Measurements from ENCODE around the gene AGBL5. TPM values are rescaled to one million over a fixed set of nuclear protein-coding genes. Genes with fewer than 3 reads are reported as not detected.

Gene AGBL5
- total RNA-seq, 1 experiment from 2014 or later: 22.8 TPM

DNA sequence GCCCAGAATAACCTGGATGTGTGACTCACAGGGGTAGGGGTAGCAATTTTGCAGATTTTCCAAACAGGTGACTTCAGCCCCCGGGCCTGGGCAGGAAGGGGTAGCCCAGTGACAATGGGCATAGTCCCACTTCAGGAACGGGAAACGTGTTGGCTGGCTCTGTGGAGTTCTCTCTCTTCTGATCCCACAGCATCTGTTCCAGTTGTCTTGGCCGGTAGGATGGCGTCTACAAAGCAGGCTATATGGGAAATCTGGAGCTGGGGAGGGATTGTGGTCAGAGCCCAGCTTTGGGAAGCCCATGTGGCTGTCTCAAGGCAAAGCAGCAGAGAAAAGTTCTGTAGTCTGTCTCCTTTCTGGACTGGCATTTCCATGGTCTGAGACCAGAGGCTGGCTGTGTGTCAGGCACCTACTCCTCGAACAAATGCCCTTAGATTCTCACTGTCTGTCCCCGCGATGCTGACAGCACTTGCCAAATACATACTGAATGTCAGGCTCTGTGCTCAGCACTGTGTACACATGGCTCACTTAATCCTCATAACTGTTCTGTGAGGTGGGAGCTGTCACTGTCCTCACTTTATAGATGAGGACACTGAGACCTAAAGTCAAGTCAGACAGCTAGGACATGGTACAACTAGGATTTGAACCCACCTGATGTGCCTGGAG, 36.6 kb upstream of the AGBL5 start:
- H3K36me3 ChIP-seq: no peaks in the 10 kb centered on the region
- no peak for DNase-seq (ENCODE audit: low read depth in 1 of 2, low spot score in 2 of 2)
- H3K9me3 ChIP-seq (replicated peaks): no peaks in the 10 kb centered on the region
- H3K4me1 ChIP-seq (replicated peaks): peaks cover 21% of the 10 kb centered on the region
- H3K27ac ChIP-seq: no peak overlapping the region
- no peak overlapping the region for H3K4me3 ChIP-seq
- H3K27me3 ChIP-seq (replicated peaks): no peaks in the 10 kb centered on the region

GRCh38 chr2:27016801-27017325, 34.6 kb upstream of the AGBL5 start:
- DNase-seq (ENCODE audit: low read depth in 1 of 2, low spot score in 2 of 2): peak; percentile 55 to 68
- H3K36me3 ChIP-seq: no peaks in the 10 kb centered on the region
- no peaks in the 10 kb centered on the region for H3K27me3 ChIP-seq (replicated peaks)
- H3K4me3 ChIP-seq: no peak overlapping the region
- no peaks in the 10 kb centered on the region for H3K9me3 ChIP-seq (replicated peaks)
- H3K27ac ChIP-seq: no peak overlapping the region
- peaks cover 12% of the 10 kb centered on the region for H3K4me1 ChIP-seq (replicated peaks)

DNA sequence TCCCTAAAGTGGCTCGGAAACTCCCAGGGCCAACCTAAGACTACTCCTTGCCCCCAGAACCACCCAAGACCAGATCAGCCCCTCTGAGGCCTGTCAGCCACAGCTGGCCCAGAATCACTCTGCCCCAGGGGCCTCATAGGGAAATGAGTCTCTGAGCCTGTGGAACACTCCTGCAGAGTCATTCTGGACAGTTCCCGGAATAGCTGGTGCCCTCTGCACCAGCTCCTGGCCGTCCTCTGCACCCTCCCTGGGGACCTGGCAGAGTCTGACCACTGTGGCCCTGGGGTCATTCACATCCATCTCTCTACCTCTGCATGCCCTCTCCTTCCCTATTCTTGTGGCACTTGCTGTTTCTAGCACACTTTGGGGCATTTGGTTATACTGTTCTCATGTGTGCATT, 33.3 kb upstream of the AGBL5 start:
- H3K9me3 ChIP-seq (replicated peaks): no peaks in the 10 kb centered on the region
- no peaks in the 10 kb centered on the region; the same call in 1 of the 2 replicates for H3K36me3 ChIP-seq
- H3K4me3 ChIP-seq: no peak overlapping the region
- no peak for DNase-seq (ENCODE audit: low read depth in 1 of 2, low spot score in 2 of 2)
- H3K27ac ChIP-seq: no peak overlapping the region
- H3K4me1 ChIP-seq (replicated peaks): peaks cover 12% of the 10 kb centered on the region
- H3K27me3 ChIP-seq (replicated peaks): no peaks in the 10 kb centered on the region

DNA sequence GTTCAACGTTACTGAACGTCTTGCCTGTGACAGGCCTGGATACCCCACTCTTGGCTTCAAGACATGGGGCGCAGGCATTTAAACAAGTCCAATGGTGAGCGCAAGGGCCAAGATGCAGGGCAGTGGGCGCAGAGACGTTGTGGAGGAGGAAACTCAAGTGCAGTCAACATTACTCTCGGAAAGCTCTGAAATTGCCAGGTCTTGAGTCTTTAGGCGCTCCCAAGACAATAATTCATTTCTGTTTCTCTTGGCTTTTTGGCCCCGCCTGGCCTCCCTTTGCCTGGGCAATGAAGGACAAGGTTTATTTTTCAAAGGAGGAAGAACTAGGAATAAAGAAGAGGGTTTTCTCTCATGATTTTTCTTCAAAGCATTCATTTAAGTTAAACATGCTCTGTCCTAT, 32.0 kb upstream of the AGBL5 start:
- Histone ChIP-seq H3K4me1 (replicated peaks) (peaks cover 12% of the 10 kb centered on the region), H3K27ac (no peak overlapping the region), H3K27me3 (replicated peaks) (no peaks in the 10 kb centered on the region), H3K36me3 (peaks cover 8% of the 10 kb centered on the region; the same call in 1 of the 2 replicates), H3K4me3 (no peak overlapping the region), H3K9me3 (replicated peaks) (no peaks in the 10 kb centered on the region)
- DNase-seq (ENCODE audit: low read depth in 1 of 2, low spot score in 2 of 2): no peak

- H3K4me1 ChIP-seq (replicated peaks): peaks cover 12% of the 10 kb centered on the region
- H3K9me3 ChIP-seq (replicated peaks): no peaks in the 10 kb centered on the region
- H3K27me3 ChIP-seq (replicated peaks): no peaks in the 10 kb centered on the region
- H3K4me3 ChIP-seq: no peak overlapping the region
- no peak for DNase-seq (ENCODE audit: low read depth in 1 of 2, low spot score in 2 of 2)
- no peak overlapping the region for H3K27ac ChIP-seq
- H3K36me3 ChIP-seq: peaks cover 16% of the 10 kb centered on the region; the same call in 1 of the 2 replicates
Observed at GRCh38 chr2:27019931-27020855, 31.3 kb upstream of the AGBL5 start.

- H3K36me3 ChIP-seq: peaks cover 21% of the 10 kb centered on the region; the same call in 1 of the 2 replicates
- peaks cover 3% of the 10 kb centered on the region for H3K4me1 ChIP-seq (replicated peaks)
- no peaks in the 10 kb centered on the region for H3K27me3 ChIP-seq (replicated peaks)
- no peak for DNase-seq (ENCODE audit: low read depth in 1 of 2, low spot score in 2 of 2)
- H3K27ac ChIP-seq: no peak overlapping the region
- H3K4me3 ChIP-seq: no peak overlapping the region
- H3K9me3 ChIP-seq (replicated peaks): no peaks in the 10 kb centered on the region
Observed at GRCh38 chr2:27021253-27022049, 30.0 kb upstream of the AGBL5 start.

- no peak overlapping the region for H3K4me3 ChIP-seq
- no peaks in the 10 kb centered on the region for H3K9me3 ChIP-seq (replicated peaks)
- no peaks in the 10 kb centered on the region for H3K27me3 ChIP-seq (replicated peaks)
- H3K27ac ChIP-seq: no peak overlapping the region
- DNase-seq (ENCODE audit: low read depth in 1 of 2, low spot score in 2 of 2): no peak
- peaks cover 24% of the 10 kb centered on the region for H3K36me3 ChIP-seq
- no peaks in the 10 kb centered on the region for H3K4me1 ChIP-seq (replicated peaks)
Observed at GRCh38 chr2:27023740-27024139, 27.7 kb upstream of the AGBL5 start.

DNA sequence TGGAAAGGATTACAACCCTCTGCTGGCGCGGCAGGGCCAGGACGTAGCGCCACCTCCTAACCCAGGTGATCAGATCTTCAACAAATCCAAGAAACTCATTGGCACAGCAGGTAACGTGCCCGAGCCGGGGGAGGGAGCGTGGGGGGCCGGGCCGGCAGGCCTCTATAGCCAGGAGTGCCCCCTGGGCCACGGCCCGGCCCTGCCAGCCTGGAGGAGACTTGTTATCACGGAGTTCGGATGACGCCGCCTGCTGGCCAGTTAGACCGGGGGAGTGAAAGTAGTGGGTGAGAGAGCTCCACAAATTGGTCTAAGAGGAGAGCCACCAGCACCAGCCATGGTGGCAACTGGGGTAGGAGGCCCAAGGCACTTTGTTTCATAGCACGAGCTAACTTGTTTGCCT, 27.3 kb upstream of the AGBL5 start:
- no peak overlapping the region for H3K27ac ChIP-seq
- H3K27me3 ChIP-seq (replicated peaks): no peaks in the 10 kb centered on the region
- peaks cover 24% of the 10 kb centered on the region for H3K36me3 ChIP-seq
- H3K9me3 ChIP-seq (replicated peaks): no peaks in the 10 kb centered on the region
- no peak for DNase-seq (ENCODE audit: low read depth in 1 of 2, low spot score in 2 of 2)
- H3K4me3 ChIP-seq: no peak overlapping the region
- peaks cover 2% of the 10 kb centered on the region; the same call in 1 of the 2 replicates for H3K4me1 ChIP-seq (replicated peaks)

GRCh38 chr2:27024812-27025211, 26.7 kb upstream of the AGBL5 start:
- Histone ChIP-seq H3K4me3 (no peak overlapping the region), H3K27me3 (replicated peaks) (no peaks in the 10 kb centered on the region), H3K9me3 (replicated peaks) (no peaks in the 10 kb centered on the region), H3K27ac (no peak overlapping the region), H3K36me3 (peaks cover 24% of the 10 kb centered on the region), H3K4me1 (replicated peaks) (peaks cover 4% of the 10 kb centered on the region; the same call in 1 of the 2 replicates)
- no peak for DNase-seq (ENCODE audit: low read depth in 1 of 2, low spot score in 2 of 2)

- Histone ChIP-seq H3K9me3 (replicated peaks) (no peaks in the 10 kb centered on the region), H3K4me3 (no peak overlapping the region), H3K4me1 (replicated peaks) (peaks cover 4% of the 10 kb centered on the region; the same call in 1 of the 2 replicates), H3K27me3 (replicated peaks) (no peaks in the 10 kb centered on the region), H3K27ac (no peak overlapping the region), H3K36me3 (peaks cover 24% of the 10 kb centered on the region)
- DNase-seq (ENCODE audit: low read depth in 1 of 2, low spot score in 2 of 2): no peak
Observed at GRCh38 chr2:27025281-27025800, 26.1 kb upstream of the AGBL5 start.

DNA sequence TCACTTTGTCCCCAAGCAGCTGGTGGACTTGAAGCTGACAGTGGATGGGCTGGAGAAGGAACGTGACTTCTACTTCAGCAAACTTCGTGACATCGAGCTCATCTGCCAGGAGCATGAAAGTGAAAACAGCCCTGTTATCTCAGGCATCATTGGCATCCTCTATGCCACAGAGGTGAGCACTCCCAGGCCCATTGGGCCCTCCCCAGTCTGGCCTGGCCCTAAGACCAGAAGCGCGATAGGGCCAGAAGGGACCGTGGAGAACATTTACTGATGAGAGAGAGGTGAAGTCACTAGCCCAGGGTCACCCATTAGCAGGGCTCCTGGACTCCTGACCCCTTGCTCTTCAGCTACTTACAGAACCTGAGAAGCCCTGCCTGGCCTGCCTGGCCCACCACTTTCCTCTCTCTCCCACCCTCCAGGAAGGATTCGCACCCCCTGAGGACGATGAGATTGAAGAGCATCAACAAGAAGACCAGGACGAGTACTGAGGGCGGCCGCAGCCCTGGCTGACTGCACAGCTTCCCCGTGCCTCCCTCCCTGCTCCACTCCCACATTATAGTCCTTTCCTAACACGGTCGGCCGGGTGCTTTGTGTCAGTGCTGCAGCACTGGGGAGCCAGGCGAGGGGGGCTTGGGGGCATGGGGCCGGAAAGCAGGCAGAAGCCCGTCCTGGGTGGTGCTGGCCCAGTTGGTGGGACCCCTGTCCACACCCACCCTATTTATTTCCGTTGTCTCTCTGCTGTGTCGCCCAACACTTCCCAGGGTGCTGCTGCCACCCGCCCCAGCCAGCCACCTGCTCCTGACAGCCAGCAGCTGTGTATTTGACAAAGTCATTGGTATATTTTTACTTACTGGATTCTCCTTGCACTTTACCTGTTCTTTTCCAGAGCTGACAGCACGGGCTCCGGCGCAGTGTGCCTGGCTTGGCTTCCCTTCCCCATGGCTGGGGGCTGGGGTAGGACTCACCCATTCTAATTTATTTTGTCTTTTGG, 25.3 kb upstream of the AGBL5 start:
- H3K27ac ChIP-seq: no peak overlapping the region
- no peaks in the 10 kb centered on the region for H3K9me3 ChIP-seq (replicated peaks)
- peaks cover 4% of the 10 kb centered on the region; the same call in 1 of the 2 replicates for H3K4me1 ChIP-seq (replicated peaks)
- no peak overlapping the region for H3K4me3 ChIP-seq
- DNase-seq (ENCODE audit: low read depth in 1 of 2, low spot score in 2 of 2): no peak
- no peaks in the 10 kb centered on the region for H3K27me3 ChIP-seq (replicated peaks)
- peaks cover 25% of the 10 kb centered on the region for H3K36me3 ChIP-seq

DNA sequence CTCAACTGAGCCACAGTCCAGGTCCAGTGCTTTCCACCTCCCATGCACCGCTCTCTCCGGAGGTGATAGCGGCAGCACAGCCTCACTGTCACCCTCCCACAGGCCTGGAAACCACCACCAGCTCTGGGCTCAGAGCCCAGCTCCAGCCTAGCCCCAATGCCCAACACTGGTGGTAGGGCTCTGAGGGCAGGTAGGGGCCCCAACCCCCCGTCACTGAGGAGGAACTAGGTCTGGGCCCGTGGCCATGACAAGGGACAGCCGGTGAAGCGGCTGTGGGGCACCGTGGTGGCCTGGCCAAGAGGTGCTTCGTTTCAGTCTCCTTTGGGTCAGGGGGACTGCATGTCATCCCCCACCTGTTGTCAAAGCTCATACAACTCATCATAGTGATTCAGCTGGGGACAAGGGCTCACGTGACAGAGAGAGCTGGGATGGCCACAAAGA, 24.2 kb upstream of the AGBL5 start:
- no peak for DNase-seq (ENCODE audit: low read depth in 1 of 2, low spot score in 2 of 2)

More for the DNA sequence above, 24.2 kb upstream of the AGBL5 start:
- H3K27ac ChIP-seq: no peak overlapping the region
- H3K27me3 ChIP-seq (replicated peaks): no peaks in the 10 kb centered on the region
- peaks cover 27% of the 10 kb centered on the region for H3K36me3 ChIP-seq
- peaks cover 4% of the 10 kb centered on the region; the same call in 1 of the 2 replicates for H3K4me1 ChIP-seq (replicated peaks)
- no peak overlapping the region for H3K4me3 ChIP-seq
- H3K9me3 ChIP-seq (replicated peaks): no peaks in the 10 kb centered on the region
